ENCODE measurements around the gene IGFBPL1.
A peak's percentile ranks its signal among the peaks of the same experiment; 100 is the strongest.

The IGFBPL1 gene

GRCh38 chr9:38453835-38454234, 29.6 kb upstream of the IGFBPL1 start:
- H3K4me1 ChIP-seq (ENCODE audit: control insufficient read depth in 2 of 2, insufficient read depth in 1 of 2, low read depth in 1 of 2, low read length in 2 of 2) = no peaks in the 10 kb centered on the region
- H2BK120ac ChIP-seq (ENCODE audit: low read depth, low read length) = no peak overlapping the region
- H3K9me3 ChIP-seq (replicated peaks in 1 of 2; ENCODE audit: control insufficient read depth in 2 of 2, insufficient read depth in 1 of 2, low read depth in 1 of 2, low read length in 2 of 2) = peaks cover 0 to 4% of the 10 kb centered on the region in 2 donors
- no peak overlapping the region for H3K9ac ChIP-seq (ENCODE audit: low read depth, low read length, poor library complexity)
- no peaks in the 10 kb centered on the region for H3K27me3 ChIP-seq (ENCODE audit: control insufficient read depth in 3 of 3, insufficient read depth in 3 of 3, low read depth in 1 of 3, low read length in 3 of 3)
- H2AFZ ChIP-seq (ENCODE audit: low read length) = no peak overlapping the region
- H3K23ac ChIP-seq (ENCODE audit: low read depth, low read length, poor library complexity) = no peak overlapping the region
- H3K4ac ChIP-seq (ENCODE audit: low read length) = no peak overlapping the region
- no peak overlapping the region for H2BK12ac ChIP-seq (ENCODE audit: low read length)
- WGBS, 2 donors (ENCODE audit: extremely low coverage in 2 of 2, insufficient read length in 2 of 2, insufficient replicate concordance in 1 of 2) = no CpG with 5 or more reads among the region's 3 CpGs
- no peaks in the 10 kb centered on the region for H3K79me1 ChIP-seq (ENCODE audit: low read depth, low read length)
- H3K18ac ChIP-seq (ENCODE audit: low read length) = no peak overlapping the region
- no peak overlapping the region for H3K4me2 ChIP-seq (ENCODE audit: insufficient read depth, low read length, poor library complexity, severe bottlenecking)
- no peak overlapping the region for H2BK15ac ChIP-seq (ENCODE audit: low read length)
- no peak overlapping the region for H4K8ac ChIP-seq (ENCODE audit: low read depth, low read length)
- no peak overlapping the region for H2BK5ac ChIP-seq (ENCODE audit: low read length)
- H3K14ac ChIP-seq (ENCODE audit: low read length) = no peak overlapping the region
- no peak overlapping the region for H4K91ac ChIP-seq (ENCODE audit: low read depth, low read length, poor library complexity)
- H3K36me3 ChIP-seq (replicated peaks in 1 of 2; ENCODE audit: control insufficient read depth in 2 of 2, insufficient read depth in 2 of 2, low read length in 2 of 2) = no peaks in the 10 kb centered on the region
- H3K4me3 ChIP-seq (ENCODE audit: low read length in 2 of 2) = no peak overlapping the region
- H3K27ac ChIP-seq (replicated peaks; ENCODE audit: low read length) = no peak overlapping the region
- no peak for DNase-seq (ENCODE audit: low spot score)
- no peak overlapping the region for H2AK5ac ChIP-seq (ENCODE audit: low read depth, low read length)

- H3K4me3 ChIP-seq (ENCODE audit: low read length in 2 of 2) = no peak overlapping the region
- no peak overlapping the region for H4K91ac ChIP-seq (ENCODE audit: low read depth, low read length, poor library complexity)
- H2BK15ac ChIP-seq (ENCODE audit: low read length) = no peak overlapping the region
- no peak overlapping the region for H3K27ac ChIP-seq (replicated peaks; ENCODE audit: low read length)
- no peak overlapping the region for H3K9ac ChIP-seq (ENCODE audit: low read depth, low read length, poor library complexity)
- H3K4me1 ChIP-seq (ENCODE audit: control insufficient read depth in 2 of 2, insufficient read depth in 1 of 2, low read depth in 1 of 2, low read length in 2 of 2) = no peaks in the 10 kb centered on the region
- H3K4ac ChIP-seq (ENCODE audit: low read length) = no peak overlapping the region
- H3K27me3 ChIP-seq (ENCODE audit: control insufficient read depth in 3 of 3, insufficient read depth in 3 of 3, low read depth in 1 of 3, low read length in 3 of 3) = no peaks in the 10 kb centered on the region
- H4K8ac ChIP-seq (ENCODE audit: low read depth, low read length) = no peak overlapping the region
- no peak overlapping the region for H2BK120ac ChIP-seq (ENCODE audit: low read depth, low read length)
- H3K14ac ChIP-seq (ENCODE audit: low read length) = no peak overlapping the region
- no peak for DNase-seq (ENCODE audit: low spot score)
- no peaks in the 10 kb centered on the region for H3K79me1 ChIP-seq (ENCODE audit: low read depth, low read length)
- peaks cover 0 to 4% of the 10 kb centered on the region in 2 donors for H3K9me3 ChIP-seq (replicated peaks in 1 of 2; ENCODE audit: control insufficient read depth in 2 of 2, insufficient read depth in 1 of 2, low read depth in 1 of 2, low read length in 2 of 2)
- no peak overlapping the region for H3K4me2 ChIP-seq (ENCODE audit: insufficient read depth, low read length, poor library complexity, severe bottlenecking)
- H3K36me3 ChIP-seq (replicated peaks in 1 of 2; ENCODE audit: control insufficient read depth in 2 of 2, insufficient read depth in 2 of 2, low read length in 2 of 2) = no peaks in the 10 kb centered on the region
- H2AK5ac ChIP-seq (ENCODE audit: low read depth, low read length) = no peak overlapping the region
- no peak overlapping the region for H2AFZ ChIP-seq (ENCODE audit: low read length)
- H2BK5ac ChIP-seq (ENCODE audit: low read length) = no peak overlapping the region
- no peak overlapping the region for H3K18ac ChIP-seq (ENCODE audit: low read length)
- no peak overlapping the region for H2BK12ac ChIP-seq (ENCODE audit: low read length)
- no peak overlapping the region for H3K23ac ChIP-seq (ENCODE audit: low read depth, low read length, poor library complexity)
Measured at GRCh38 chr9:38451162-38451561, 26.9 kb upstream of the IGFBPL1 start.

GRCh38 chr9:38447703-38448102, 23.4 kb upstream of the IGFBPL1 start:
- H3K4me1 ChIP-seq (ENCODE audit: control insufficient read depth in 2 of 2, insufficient read depth in 1 of 2, low read depth in 1 of 2, low read length in 2 of 2) = peaks cover 0 to 6% of the 10 kb centered on the region in 2 donors
- no peaks in the 10 kb centered on the region for H3K79me1 ChIP-seq (ENCODE audit: low read depth, low read length)
- no peak overlapping the region for H2BK12ac ChIP-seq (ENCODE audit: low read length)
- H3K4me2 ChIP-seq (ENCODE audit: insufficient read depth, low read length, poor library complexity, severe bottlenecking) = no peak overlapping the region
- H3K36me3 ChIP-seq (replicated peaks in 1 of 2; ENCODE audit: control insufficient read depth in 2 of 2, insufficient read depth in 2 of 2, low read length in 2 of 2) = no peaks in the 10 kb centered on the region
- DNase-seq (ENCODE audit: low spot score) = no peak
- H3K27ac ChIP-seq (replicated peaks; ENCODE audit: low read length) = no peak overlapping the region
- H3K14ac ChIP-seq (ENCODE audit: low read length) = no peak overlapping the region
- H2AK5ac ChIP-seq (ENCODE audit: low read depth, low read length) = no peak overlapping the region
- no peak overlapping the region for H4K91ac ChIP-seq (ENCODE audit: low read depth, low read length, poor library complexity)
- no peak overlapping the region for H2BK120ac ChIP-seq (ENCODE audit: low read depth, low read length)
- H2BK5ac ChIP-seq (ENCODE audit: low read length) = no peak overlapping the region
- no peak overlapping the region for H4K8ac ChIP-seq (ENCODE audit: low read depth, low read length)
- H3K9ac ChIP-seq (ENCODE audit: low read depth, low read length, poor library complexity) = no peak overlapping the region
- no peaks in the 10 kb centered on the region for H3K27me3 ChIP-seq (ENCODE audit: control insufficient read depth in 3 of 3, insufficient read depth in 3 of 3, low read depth in 1 of 3, low read length in 3 of 3)
- WGBS, 2 donors (ENCODE audit: extremely low coverage in 2 of 2, insufficient read length in 2 of 2, insufficient replicate concordance in 1 of 2) = no CpG with 5 or more reads among the region's 1 CpG
- H3K4me3 ChIP-seq (ENCODE audit: low read length in 2 of 2) = no peak overlapping the region
- H3K23ac ChIP-seq (ENCODE audit: low read depth, low read length, poor library complexity) = no peak overlapping the region
- H3K18ac ChIP-seq (ENCODE audit: low read length) = no peak overlapping the region
- H3K9me3 ChIP-seq (replicated peaks in 1 of 2; ENCODE audit: control insufficient read depth in 2 of 2, insufficient read depth in 1 of 2, low read depth in 1 of 2, low read length in 2 of 2) = peaks cover 3 to 4% of the 10 kb centered on the region in 2 donors
- H3K4ac ChIP-seq (ENCODE audit: low read length) = no peak overlapping the region
- H2AFZ ChIP-seq (ENCODE audit: low read length) = no peak overlapping the region
- H2BK15ac ChIP-seq (ENCODE audit: low read length) = no peak overlapping the region

GRCh38 chr9:38445154-38446043, 21.1 kb upstream of the IGFBPL1 start:
- Histone ChIP-seq H2BK12ac (ENCODE audit: low read length) (no peak overlapping the region), H2BK15ac (ENCODE audit: low read length) (no peak overlapping the region), H2BK5ac (ENCODE audit: low read length) (no peak overlapping the region), H2AK5ac (ENCODE audit: low read depth, low read length) (no peak overlapping the region), H2BK120ac (ENCODE audit: low read depth, low read length) (no peak overlapping the region), H3K4me3 (ENCODE audit: low read length in 2 of 2) (no peak overlapping the region), H3K4me2 (ENCODE audit: insufficient read depth, low read length, poor library complexity, severe bottlenecking) (no peak overlapping the region), H3K4me1 (ENCODE audit: control insufficient read depth in 2 of 2, insufficient read depth in 1 of 2, low read depth in 1 of 2, low read length in 2 of 2) (peaks cover 0 to 6% of the 10 kb centered on the region in 2 donors), H3K14ac (ENCODE audit: low read length) (no peak overlapping the region), H3K18ac (ENCODE audit: low read length) (peak overlapping the region; percentile 36), H4K8ac (ENCODE audit: low read depth, low read length) (peak overlapping the region; percentile 45), H3K9me3 (replicated peaks in 1 of 2; ENCODE audit: control insufficient read depth in 2 of 2, insufficient read depth in 1 of 2, low read depth in 1 of 2, low read length in 2 of 2) (peaks cover 0 to 3% of the 10 kb centered on the region in 2 donors), H3K27me3 (ENCODE audit: control insufficient read depth in 3 of 3, insufficient read depth in 3 of 3, low read depth in 1 of 3, low read length in 3 of 3) (no peaks in the 10 kb centered on the region), H3K36me3 (replicated peaks in 1 of 2; ENCODE audit: control insufficient read depth in 2 of 2, insufficient read depth in 2 of 2, low read length in 2 of 2) (no peaks in the 10 kb centered on the region), H3K27ac (replicated peaks; ENCODE audit: low read length) (no peak overlapping the region), H3K4ac (ENCODE audit: low read length) (no peak overlapping the region), H4K91ac (ENCODE audit: low read depth, low read length, poor library complexity) (no peak overlapping the region), H3K23ac (ENCODE audit: low read depth, low read length, poor library complexity) (no peak overlapping the region), H3K79me1 (ENCODE audit: low read depth, low read length) (no peaks in the 10 kb centered on the region), H3K9ac (ENCODE audit: low read depth, low read length, poor library complexity) (no peak overlapping the region), H2AFZ (ENCODE audit: low read length) (no peak overlapping the region)
- DNase-seq (ENCODE audit: low spot score) = no peak
- WGBS, 2 donors (ENCODE audit: extremely low coverage in 2 of 2, insufficient read length in 2 of 2, insufficient replicate concordance in 1 of 2) = no CpG with 5 or more reads among the region's 11 CpGs
